H54 (cell line): ENCODE results near the gene ZNF526.
"Not testable (repeated sequence)": the region's sequence is repeated elsewhere in the genome, so short reads cannot be mapped to it uniquely, and the experiment has no call there.

Experiments
- DNase-seq: peaks from one replicate; pipeline ENCODE4 v3.0.0; 2011; ENCODE audit warnings: low spot score, mixed read lengths; ENCODE audit not compliant: insufficient read length
- FAIRE-seq: peaks from 3 replicates; lab custom pipeline; 2011; peaks lifted over from hg19 to GRCh38; lab: Jason Lieb, UNC
- POLR2A ChIP-seq: IDR thresholded peaks from 2 replicates; pipeline ENCODE4 v1.6.1; 2011; ENCODE audit warnings: low read depth, mild to moderate bottlenecking, low read length

ZNF526 gene

GRCh38 chr19:42250666-42251531, 30.8 kb downstream of the ZNF526 start:
- no peak for TF ChIP-seq POLR2A
- DNase-seq, result no peak
- no peak for FAIRE-seq

- no peak for TF ChIP-seq POLR2A
- FAIRE-seq, result no peak
- no peak for DNase-seq
These were observed 31.7 kb downstream of the ZNF526 start for GRCh38 chr19:42251572-42252358.

GRCh38 chr19:42252365-42253244, 32.5 kb downstream of the ZNF526 start:
- DNase-seq (no peak), FAIRE-seq (no peak)
- TF ChIP-seq POLR2A, result no peak

DNA sequence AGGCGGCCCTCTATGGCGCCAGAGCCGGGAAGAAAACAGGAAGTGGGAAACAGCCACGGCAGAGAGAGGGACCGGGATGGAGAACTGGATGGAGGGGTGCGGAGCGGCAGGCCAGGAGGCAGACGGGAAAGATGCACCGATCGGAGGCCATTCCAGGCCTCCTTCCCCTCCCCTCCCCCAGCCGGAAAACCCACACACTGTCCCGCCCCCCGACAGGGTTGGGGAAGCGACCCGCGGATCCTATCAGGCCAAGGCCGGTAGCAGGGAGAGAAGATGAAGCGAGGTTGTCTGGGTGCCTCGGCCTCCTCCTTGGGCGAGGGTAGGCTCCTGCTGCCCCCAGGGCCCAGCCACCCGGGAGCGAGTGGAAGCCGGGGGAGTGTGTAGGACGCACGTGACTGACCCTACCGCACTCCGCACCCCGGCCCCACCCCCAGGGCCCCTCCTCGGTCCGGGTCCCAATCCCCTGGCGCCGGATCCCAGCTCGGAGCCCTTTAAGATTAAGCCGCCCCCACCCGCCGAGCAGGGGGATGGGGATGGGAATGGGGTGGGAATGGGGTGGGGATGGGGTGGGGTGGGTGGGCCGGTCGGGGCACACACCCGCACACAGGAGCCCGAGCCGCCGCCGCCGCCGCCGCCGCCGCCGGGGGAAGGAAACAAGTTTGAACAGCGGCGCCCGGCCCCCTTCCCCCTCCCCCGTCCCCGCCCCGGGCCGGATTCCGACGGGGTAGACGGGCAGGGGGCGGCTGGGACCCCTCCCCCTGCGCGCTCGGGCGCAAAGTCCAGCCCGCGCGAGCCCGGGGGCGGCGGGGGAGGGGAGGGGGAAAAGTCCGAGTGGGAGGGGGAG, 33.4 kb downstream of the ZNF526 start:
- TF ChIP-seq POLR2A, result no peak; the same call in none of the 2 replicates
- DNase-seq (no peak), FAIRE-seq (no peak)

DNA sequence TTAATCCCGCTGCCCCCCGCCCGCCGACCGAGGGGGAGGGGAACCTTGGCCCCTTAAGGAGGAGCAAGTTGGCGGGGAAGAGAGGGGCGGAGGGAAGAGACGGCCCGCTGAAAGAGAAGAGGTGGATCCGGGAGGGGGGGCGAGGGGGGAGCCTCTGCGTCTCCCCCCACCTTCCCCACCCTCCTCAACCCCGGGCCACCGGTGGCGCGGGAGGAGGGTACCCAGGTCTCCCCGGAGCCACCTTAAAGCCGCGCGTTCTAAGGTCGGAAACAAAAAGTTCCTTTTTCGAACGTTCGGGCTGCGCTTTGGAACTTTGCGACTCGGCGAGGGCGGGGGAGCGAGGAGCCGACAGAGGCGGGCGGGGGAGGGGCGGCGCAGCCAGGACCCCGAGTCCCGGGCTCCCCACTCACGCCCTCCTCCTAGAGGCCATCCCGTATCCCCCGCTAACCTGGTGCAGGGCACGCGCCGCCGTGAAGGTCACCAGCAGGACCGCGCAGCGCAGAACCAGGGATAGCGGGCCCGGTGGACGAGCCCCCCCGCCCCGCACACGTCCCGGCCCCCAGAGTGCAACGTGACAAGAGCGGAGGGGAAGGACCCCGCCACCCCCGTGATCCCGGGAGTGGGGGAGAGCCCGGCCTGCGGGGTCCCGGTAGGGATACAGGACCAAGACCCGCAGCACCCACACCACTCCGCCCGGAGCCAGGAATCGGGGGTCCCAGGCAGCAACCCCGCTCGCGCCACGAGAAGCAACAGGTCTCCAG, 34.2 kb downstream of the ZNF526 start:
- no peak for TF ChIP-seq POLR2A
- DNase-seq (no peak), FAIRE-seq (no peak)

GRCh38 chr19:42254850-42255765, 35.0 kb downstream of the ZNF526 start, which contains the start of gene ERF:
ERF (minus strand) TSS chr19:42255128; CDS start chr19:42254999, 129 bp downstream.
- DNase-seq, result peak; percentile 93
- FAIRE-seq, result no peak
- peak; percentile 98 for TF ChIP-seq POLR2A

DNA sequence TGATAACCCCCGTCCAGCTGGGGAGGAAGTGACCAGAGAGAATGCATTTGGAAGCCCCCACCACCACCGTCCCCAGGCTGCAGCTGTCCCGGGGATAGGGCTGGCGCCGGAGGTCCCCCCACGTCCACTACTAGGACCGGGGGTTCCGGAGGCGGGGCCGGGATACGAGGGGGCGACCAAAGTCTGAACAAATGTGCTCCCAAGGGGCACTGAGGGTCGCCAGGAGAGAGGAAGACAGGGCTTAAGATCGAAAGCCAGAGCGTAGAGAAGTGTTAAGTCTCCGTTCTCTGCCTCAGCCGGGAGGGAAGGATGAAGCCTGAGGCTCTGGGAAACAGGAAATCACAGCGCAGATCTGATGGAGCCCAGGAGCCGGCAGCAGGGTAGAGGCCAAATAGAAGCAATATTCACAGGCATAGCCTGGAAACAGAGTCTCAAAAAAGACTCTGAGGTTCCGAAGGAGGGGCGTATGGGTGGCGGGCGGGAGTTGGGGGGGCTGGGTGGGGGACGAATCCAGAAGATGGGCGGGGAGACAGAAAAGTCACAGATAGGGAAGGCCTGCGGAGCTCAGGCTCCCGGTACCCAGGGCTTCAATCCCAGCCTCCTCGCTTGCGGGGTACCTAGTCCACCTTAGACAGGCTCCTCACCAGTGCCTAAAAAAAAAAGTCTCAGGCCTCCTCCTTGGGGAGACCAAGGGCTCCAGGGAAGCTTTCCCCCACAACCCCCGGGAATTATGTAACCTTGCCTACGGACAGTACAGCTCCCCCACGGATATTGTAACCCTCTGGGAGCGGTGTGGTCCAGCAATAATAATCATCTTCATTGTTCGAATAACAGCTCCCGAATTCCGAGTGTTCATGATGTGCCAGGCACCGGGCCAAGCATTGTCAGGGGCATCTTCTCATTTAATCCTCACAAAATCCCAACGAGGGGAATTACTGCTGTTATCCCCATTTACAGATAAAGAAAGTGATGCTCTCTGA, 35.9 kb downstream of the ZNF526 start:
- DNase-seq (no peak), FAIRE-seq (no peak)
- no peak for TF ChIP-seq POLR2A

GRCh38 chr19:42257842-42258241, 37.7 kb downstream of the ZNF526 start:
- not testable (repeated sequence) for DNase-seq, FAIRE-seq

DNA sequence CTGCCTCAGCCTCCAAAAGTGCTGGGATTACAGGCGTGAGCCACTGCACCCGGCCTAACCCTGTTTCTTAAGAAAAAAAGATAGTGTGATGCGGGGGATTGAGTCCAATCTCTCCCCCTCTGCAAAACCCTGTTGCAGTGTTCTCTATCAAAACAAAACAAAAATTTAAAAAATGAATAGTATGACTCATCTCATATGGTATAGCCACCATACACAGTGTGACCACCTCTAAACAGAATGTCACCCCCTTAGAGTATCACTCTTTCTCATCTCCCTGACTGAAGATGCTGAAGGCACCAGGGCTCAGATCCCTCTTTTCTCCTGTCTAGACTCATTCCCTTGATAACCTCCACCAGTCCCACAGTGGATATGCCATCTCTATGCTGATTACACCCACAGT, 41.7 kb downstream of the ZNF526 start:
- no peak for TF ChIP-seq POLR2A
- FAIRE-seq (no peak), DNase-seq (no peak)

- not testable (repeated sequence) for DNase-seq, FAIRE-seq
These were observed 46.0 kb downstream of the ZNF526 start for GRCh38 chr19:42266105-42266504.

DNA sequence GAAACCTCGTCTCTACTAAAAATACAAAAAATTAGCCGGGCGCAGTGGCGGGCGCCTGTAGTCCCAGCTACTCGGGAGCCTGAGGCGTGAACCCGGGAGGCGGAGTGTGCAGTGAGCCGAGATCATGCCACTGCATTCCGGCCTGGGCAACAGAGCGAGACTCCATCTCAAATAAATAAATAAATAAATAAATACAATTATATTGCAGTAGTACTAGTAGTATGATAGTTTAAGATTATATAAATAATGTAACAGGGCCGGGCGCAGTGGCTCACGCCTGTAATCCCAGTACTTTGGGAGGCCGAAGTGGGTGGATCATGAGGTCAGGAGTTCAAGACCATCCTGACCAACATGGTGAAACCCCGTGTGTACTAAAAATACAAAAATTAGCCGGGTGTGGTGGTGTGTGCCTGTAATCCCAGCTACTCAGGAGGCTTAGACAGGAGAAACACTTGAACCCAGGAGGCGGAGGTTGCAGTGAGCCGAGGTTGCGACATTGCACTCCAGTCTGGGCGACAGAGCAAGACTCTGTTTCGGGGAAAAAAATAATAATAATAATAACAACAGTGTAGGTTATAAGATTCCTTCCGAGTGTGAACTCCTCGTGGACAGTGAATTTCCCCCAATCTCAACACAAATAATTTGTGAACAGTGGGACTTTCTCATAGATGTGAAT, 47.0 kb downstream of the ZNF526 start:
- not testable (repeated sequence) for DNase-seq, FAIRE-seq
